Stimulated activated CD8-positive, alpha-beta memory T cell treated with anti-CD3 and anti-CD28 coated beads, Interleukin-7, amount 100 ng/mL, for 48 hours (primary cell): ENCODE measurements around the gene MRPS5.
A peak's percentile ranks its signal among the peaks of the same experiment; 100 is the strongest.

Experiments used
- DNase-seq, 2 donors: peaks; one replicate each; pipeline ENCODE4 v3.0.0-alpha.2; 2020; ENCODE audit warnings: low read depth in 1 of 2; ENCODE audit errors: extremely low read depth in 1 of 2

MRPS5 gene

GRCh38 chr2:95091885-95092555, 29.6 kb downstream of the MRPS5 start:
- DNase-seq: no peak

GRCh38 chr2:95087379-95087778, 34.2 kb downstream of the MRPS5 start:
- DNase-seq: no peak

- no peak for DNase-seq
Observed at GRCh38 chr2:95086017-95086416, 35.6 kb downstream of the MRPS5 start.

GRCh38 chr2:95082477-95082876, 39.1 kb downstream of the MRPS5 start:
- DNase-seq: no peak

DNA sequence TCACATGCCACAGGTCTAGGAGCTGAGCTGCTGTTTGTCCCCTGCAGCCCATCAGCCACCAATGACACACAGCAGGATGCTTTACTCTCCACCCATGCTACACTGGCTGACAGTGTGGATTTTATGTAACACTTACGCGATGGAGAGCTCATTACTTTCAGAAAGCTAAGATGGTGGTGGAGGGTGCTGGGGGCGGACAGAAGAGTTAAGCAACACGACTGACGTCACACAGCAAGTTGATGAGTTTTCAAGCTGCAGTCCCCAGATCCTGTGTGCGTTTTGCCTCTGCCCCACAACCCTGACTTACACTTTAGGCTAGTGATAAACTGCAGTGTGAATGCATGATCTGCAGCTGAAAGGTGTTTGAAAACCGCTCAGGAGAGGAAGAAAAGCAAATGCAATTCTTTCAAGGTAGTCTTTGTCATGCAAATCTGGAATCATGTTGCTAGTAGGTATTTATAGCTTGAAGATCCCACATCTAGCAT, 42.4 kb downstream of the MRPS5 start:
- DNase-seq: peak in 1 of 2 donors; percentile 22

- no peak for DNase-seq
Observed at GRCh38 chr2:95077861-95078603, 43.6 kb downstream of the MRPS5 start.

DNA sequence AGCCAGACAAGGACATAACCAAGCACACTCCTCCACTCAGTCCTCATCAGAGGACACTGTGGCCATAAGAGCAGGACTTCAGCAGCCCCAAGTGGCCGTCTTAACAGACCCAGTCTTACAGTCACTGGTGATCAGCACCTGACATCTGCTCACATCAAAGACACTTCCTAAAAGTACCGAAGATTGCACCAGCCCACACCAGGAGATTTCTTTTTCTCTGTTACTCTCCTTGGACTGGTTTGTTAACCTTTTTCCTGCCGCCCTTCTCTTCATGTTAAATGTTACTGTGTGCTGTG, 44.1 kb downstream of the MRPS5 start:
- DNase-seq: no peak

- peak; percentile 72 to 89 for DNase-seq
Observed at GRCh38 chr2:95076705-95077529, 44.7 kb downstream of the MRPS5 start.

GRCh38 chr2:95075440-95076132, 46.0 kb downstream of the MRPS5 start:
- no peak for DNase-seq

GRCh38 chr2:95074663-95075439, 46.8 kb downstream of the MRPS5 start:
- DNase-seq: peak in 1 of 2 donors; percentile 54

DNA sequence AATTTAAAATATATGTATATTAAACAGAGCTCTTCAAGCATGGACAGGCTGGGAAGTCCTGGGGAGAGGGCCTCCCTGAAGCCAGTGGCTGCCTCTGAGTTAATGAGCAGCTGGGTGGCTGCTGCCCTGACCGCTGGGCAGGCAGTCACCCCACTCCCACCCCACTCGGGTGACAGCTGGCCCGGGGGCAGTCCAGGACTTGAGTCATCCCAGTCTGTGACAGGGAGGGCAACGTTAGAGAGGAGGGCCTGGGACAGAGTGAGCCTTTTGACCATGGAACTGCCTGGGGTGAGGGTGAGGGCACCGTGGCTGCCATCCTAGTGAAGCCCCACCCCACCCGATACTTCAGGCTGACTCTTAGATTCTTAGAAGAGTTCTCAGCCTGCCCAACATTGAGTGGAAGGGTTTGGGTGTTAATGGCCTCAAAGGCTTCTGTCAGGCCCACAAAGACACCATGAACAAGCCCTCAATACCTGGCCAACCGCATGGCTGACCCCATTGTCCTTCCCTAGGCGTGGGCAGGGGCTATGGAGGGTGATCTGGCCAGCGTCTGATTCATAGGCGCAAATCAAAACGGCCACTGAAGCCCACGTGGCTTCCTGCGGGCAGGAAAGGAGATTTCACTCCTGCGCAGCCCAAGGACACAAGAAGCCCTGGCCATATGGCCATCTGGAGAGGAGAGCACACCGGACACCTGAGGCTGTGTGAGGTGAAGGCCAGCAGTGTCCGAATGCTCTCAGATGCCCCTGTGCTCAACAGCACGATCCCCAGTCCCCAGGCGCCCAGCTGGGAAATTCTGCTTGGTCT, 47.5 kb downstream of the MRPS5 start:
- no peak for DNase-seq

GRCh38 chr2:95072424-95072823, 49.2 kb downstream of the MRPS5 start:
- DNase-seq: no peak

DNA sequence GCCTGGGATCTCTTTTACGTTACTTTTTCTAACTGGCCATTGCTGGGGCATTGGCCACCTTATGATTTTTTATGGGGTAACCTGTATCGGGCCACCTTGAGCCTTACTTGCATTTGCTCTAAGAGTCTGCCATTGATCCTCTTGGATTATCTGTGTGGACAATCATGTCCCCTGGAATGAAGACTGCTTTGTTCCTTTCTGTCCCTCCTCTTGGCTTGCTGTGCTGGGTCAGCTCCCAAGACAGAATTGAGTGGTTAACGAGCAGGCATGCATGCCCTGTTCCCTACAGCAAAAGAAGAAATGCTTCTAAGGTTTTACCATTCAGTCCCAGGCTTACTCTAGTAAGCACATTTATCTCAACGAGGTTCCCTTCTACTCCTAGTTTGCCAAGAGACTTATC, 49.8 kb downstream of the MRPS5 start:
- no peak for DNase-seq

DNA sequence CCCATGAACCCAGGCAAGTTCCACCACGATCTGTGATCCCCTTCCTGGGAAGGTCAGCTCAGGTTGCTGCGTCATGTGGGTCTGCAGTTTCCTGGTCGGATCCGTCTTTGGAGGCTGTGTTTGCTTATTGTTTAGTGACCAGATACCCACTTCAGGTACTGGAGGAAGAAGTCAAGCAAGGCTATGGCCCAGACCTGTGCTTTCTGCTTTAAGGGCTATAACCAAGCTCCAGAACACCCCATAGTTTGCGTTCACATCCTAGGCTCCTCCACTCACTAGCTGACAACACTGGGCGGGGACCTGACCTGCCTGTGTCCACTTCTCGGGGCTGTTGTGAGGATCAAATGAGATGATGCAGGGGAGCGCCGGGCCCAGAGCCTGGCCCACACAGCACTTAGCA, 52.1 kb downstream of the MRPS5 start:
- DNase-seq: no peak

GRCh38 chr2:95068256-95068655, 53.4 kb downstream of the MRPS5 start:
- DNase-seq: no peak

GRCh38 chr2:95063086-95063958, 58.3 kb downstream of the MRPS5 start:
- DNase-seq: no peak

DNA sequence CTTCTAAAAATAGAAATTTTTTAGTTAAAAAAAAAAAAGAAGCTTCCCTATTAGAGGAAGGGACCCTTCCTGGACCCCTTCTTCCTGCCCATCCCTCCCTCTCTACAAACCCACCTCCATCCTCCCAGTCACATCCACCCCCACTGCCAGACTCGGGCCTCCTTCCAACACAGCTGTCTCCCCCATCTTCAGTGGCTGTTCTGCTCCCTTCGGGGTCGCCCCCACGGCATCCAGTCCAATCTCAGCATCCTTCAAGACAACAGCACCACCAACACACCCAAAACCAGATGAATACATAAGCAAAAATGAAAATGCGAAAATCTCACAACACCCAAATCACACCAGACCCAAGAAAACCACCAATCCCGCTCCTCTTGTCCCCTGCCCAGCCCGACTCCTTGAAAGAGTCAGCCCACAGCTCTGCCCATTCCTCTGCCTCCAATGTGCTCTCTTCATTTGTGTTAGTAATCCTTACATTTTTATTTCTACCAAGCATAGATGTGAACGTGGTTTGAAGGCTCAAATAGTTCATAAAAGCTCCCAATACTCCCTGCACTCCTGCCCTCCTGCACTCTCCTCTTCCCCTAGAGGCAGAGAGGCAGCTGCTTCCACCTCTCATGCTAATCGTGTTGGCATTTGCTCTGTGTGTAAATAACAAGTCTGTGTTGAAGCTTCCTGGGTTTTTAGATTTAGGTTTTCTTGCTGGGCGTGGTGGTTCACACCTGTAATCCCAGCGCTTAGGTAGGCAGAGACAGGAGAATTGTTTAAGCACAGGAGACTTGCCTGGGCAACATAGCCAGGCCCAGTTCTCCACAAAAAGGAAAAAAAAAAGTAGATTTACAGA, 59.1 kb downstream of the MRPS5 start:
- no peak for DNase-seq
